Endothelial cell of umbilical vein (primary cell): ENCODE results near the gene MAP3K4. TPM values are rescaled to one million over a fixed set of nuclear protein-coding genes. Genes with fewer than 3 reads are reported as not detected.

Experiments used
- BruUV-seq: library from RNA; stranded (reverse); fragments of 400-500 nt; replicated peaks from 2 replicates; lab custom pipeline; 2021; lab: Mats Ljungman, UMichigan
- CTCF ChIA-PET: fragments of 300-600, 350-600 bp; sonication (Branson Sonifier 250); formaldehyde crosslinking; loops from one replicate; lab custom pipeline; 2021; ENCODE audit warnings: antibody characterized with exemption, inconsistent platforms; lab: Charles Lee
- POLR2A ChIA-PET: fragments of 300-600, 350-600 bp; sonication (Branson Sonifier 250); formaldehyde crosslinking; loops from one replicate; lab custom pipeline; 2021; ENCODE audit warnings: antibody characterized with exemption, inconsistent platforms; lab: Charles Lee
- DNase-seq: peaks from one replicate; pipeline ENCODE4 v3.0.0-alpha.2; 2011; ENCODE audit warnings: low read depth, low spot score
- FAIRE-seq: peaks from 2 replicates; lab custom pipeline; 2011; peaks lifted over from hg19 to GRCh38; lab: Jason Lieb, UNC
- H2AFZ ChIP-seq: 2 replicates; pipeline ENCODE4 v1.6.0; 2012; ENCODE audit warnings: low read depth, low read length, control low read depth, inconsistent platforms
- H3K27ac ChIP-seq: 2 replicates; pipeline ENCODE4 v1.5.1; 2011; ENCODE audit warnings: low read depth, mild to moderate bottlenecking, control low read depth, low read length, moderate library complexity; ENCODE audit not compliant: insufficient read depth
- H3K27me3 ChIP-seq, 2 experiments: 2 replicates each; pipeline versions ENCODE4 v1.6.0 to v1.6.1; 2011; ENCODE audit warnings: low read length in 2 of 2, mixed read lengths in 1 of 2; ENCODE audit not compliant: control insufficient read depth in 2 of 2, insufficient read depth in 2 of 2
- H3K36me3 ChIP-seq, 2 experiments: 2 replicates in 1 of 2; 3 replicates in 1 of 2; pipeline ENCODE4 v1.5.1; 2011; ENCODE audit warnings: low read length in 2 of 2, mild to moderate bottlenecking in 1 of 2, moderate library complexity in 1 of 2; ENCODE audit not compliant: control insufficient read depth in 2 of 2, insufficient read depth in 2 of 2; ENCODE audit errors: extremely low read depth in 1 of 2
- H3K4me1 ChIP-seq: 3 replicates; pipeline ENCODE4 v1.5.1; 2011; ENCODE audit warnings: mild to moderate bottlenecking, low read length; ENCODE audit not compliant: control insufficient read depth, insufficient read depth; ENCODE audit errors: extremely low read depth
- H3K4me2 ChIP-seq: 2 replicates; pipeline ENCODE4 v1.6.1; 2011; ENCODE audit warnings: low read length, control low read depth, mixed read lengths; ENCODE audit not compliant: insufficient read depth
- H3K4me3 ChIP-seq, 3 experiments: fragments of 200-600 bp in 1 of 3; sonication (generic), shearing (Covaris generic) in 1 of 3; replicated peaks in 1 of 3; 2 replicates each; pipeline ENCODE4 v1.5.1; 2011 to 2016; ENCODE audit warnings: control low read depth in 3 of 3, low read length in 3 of 3, mild to moderate bottlenecking in 2 of 3, inconsistent platforms in 1 of 3, low read depth in 1 of 3, moderate library complexity in 1 of 3; ENCODE audit not compliant: insufficient read depth in 1 of 3
- H3K79me2 ChIP-seq: 2 replicates; pipeline ENCODE4 v1.6.0; 2012; ENCODE audit warnings: low read length, inconsistent platforms; ENCODE audit not compliant: control insufficient read depth, insufficient read depth
- H3K9ac ChIP-seq: replicated peaks from 2 replicates; pipeline ENCODE3; 2011; ENCODE audit warnings: low read length, control low read depth; ENCODE audit not compliant: insufficient read depth; ENCODE audit errors: extremely low read depth
- H3K9me1 ChIP-seq: replicated peaks from 3 replicates; pipeline ENCODE4 v1.6.0; 2011; ENCODE audit warnings: mild to moderate bottlenecking, low read length; ENCODE audit not compliant: control insufficient read depth, insufficient read depth; ENCODE audit errors: extremely low read depth
- H3K9me3 ChIP-seq: replicated peaks from 2 replicates; pipeline ENCODE4 v1.5.1; 2012; ENCODE audit warnings: low read length, inconsistent platforms; ENCODE audit not compliant: control insufficient read depth, insufficient read depth
- H4K20me1 ChIP-seq: replicated peaks from 2 replicates; pipeline ENCODE3; 2011; ENCODE audit warnings: mild to moderate bottlenecking, low read length; ENCODE audit not compliant: control insufficient read depth, insufficient read depth; ENCODE audit errors: extremely low read depth
- CTCF ChIP-seq, 2 donors: IDR thresholded peaks; 1 replicate in 1 of 2; 2 replicates in 1 of 2; pipeline ENCODE4 v1.5.1; 2011; ENCODE audit warnings: low read length in 2 of 2, mild to moderate bottlenecking in 2 of 2, moderate library complexity in 2 of 2, control low read depth in 1 of 2, inconsistent platforms in 1 of 2, low read depth in 1 of 2; ENCODE audit not compliant: insufficient read depth in 1 of 2; ENCODE audit errors: extremely low read depth in 1 of 2
- EZH2 ChIP-seq: IDR thresholded peaks from 2 replicates; pipeline ENCODE4 v1.6.1; 2012; ENCODE audit warnings: borderline replicate concordance, low read depth, mild to moderate bottlenecking, moderate library complexity, low read length, inconsistent platforms; ENCODE audit not compliant: severe bottlenecking
- JUN ChIP-seq: IDR thresholded peaks from 2 replicates; pipeline ENCODE4 v1.6.1; 2011; ENCODE audit warnings: borderline replicate concordance, low read depth; ENCODE audit not compliant: insufficient read length, insufficient read depth
- MAX ChIP-seq: IDR thresholded peaks from 2 replicates; pipeline ENCODE4 v1.6.1; 2011; ENCODE audit not compliant: insufficient read depth, insufficient read length
- MYC ChIP-seq: IDR thresholded peaks from one replicate; pipeline ENCODE4 v1.6.1; 2011; ENCODE audit warnings: mild to moderate bottlenecking, low read depth, low read length
- POLR2A ChIP-seq: IDR thresholded peaks from 2 replicates; pipeline ENCODE4 v1.6.1; 2012; ENCODE audit warnings: low read depth, mild to moderate bottlenecking, control low read depth, low read length
- POLR2AphosphoS5 ChIP-seq: IDR thresholded peaks from 2 replicates; pipeline ENCODE4 v1.6.1; 2012; ENCODE audit warnings: low read depth, mild to moderate bottlenecking, control low read depth, low read length, moderate library complexity; ENCODE audit not compliant: insufficient read depth
- dilution Hi-C: fragments of 300-500 bp; cut with MboI; formaldehyde crosslinking; loops from one replicate; pipeline ENCODE4 v1.15.0; 2019; ENCODE audit warnings: low sequenced_read_pairs; ENCODE audit not compliant: extremely low pct_ligation_motif_present
- intact Hi-C: fragments of 100-400 bp; cut with micrococcal nuclease; formaldehyde crosslinking; loops from one replicate; pipeline ENCODE4 v1.10.0; 2022
- polyA plus RNA-seq, 4 experiments: library from polyadenylated mRNA; depleted of rRNA in 3 of 4; stranded (reverse) in 3 of 4; unstranded in 1 of 4; fragments of >200 nt; gene quantifications; 2 replicates each; pipeline versions ENCODE4 v1.2.1 to v1.2.3, GENCODE V29; 2011 to 2012; ENCODE audit warnings: missing spikeins in 1 of 4
- total RNA-seq: library from RNA; stranded (reverse); gene quantifications from 2 replicates; pipeline ENCODE4 v1.2.3, GENCODE V29; 2021

Gene MAP3K4
- total and polyA plus RNA-seq, 2 donors (not counting 3 experiments of a cell fraction or from before 2014, with no cell fraction given): 10.8 to 42.3 TPM

- dilution Hi-C loops: no loop called here
- Histone ChIP-seq H3K9ac (no peak overlapping the region), H3K4me1 (no peaks in the 10 kb centered on the region), H3K79me2 (no peaks in the 10 kb centered on the region), H3K4me3 (no peak overlapping the region), H3K4me2 (no peak overlapping the region), H3K9me3 (no peaks in the 10 kb centered on the region), H3K9me1 (no peaks in the 10 kb centered on the region), H4K20me1 (no peaks in the 10 kb centered on the region), H3K27me3 (no peaks in the 10 kb centered on the region), H3K36me3 (peaks cover 0 to 4% of the 10 kb centered on the region in 2 experiments), H2AFZ (no peak overlapping the region), H3K27ac (no peak overlapping the region)
- no peak for FAIRE-seq
- CTCF ChIA-PET: interaction anchor here (0.8 to 7.8 kb wide), 3 partner anchors 9 to 220 kb away, joined by 3 to 142 read pairs (median 3); no protein-coding TSS in a partner anchor
- no peak for DNase-seq
- intact Hi-C loops: no loop called here
- POLR2A ChIA-PET: no interaction called here
- TF ChIP-seq EZH2: no peak
- no peak for TF ChIP-seq POLR2A
- TF ChIP-seq POLR2AphosphoS5: no peak
- TF ChIP-seq JUN: no peak
- TF ChIP-seq CTCF (IDR thresholded peaks at IDR 0.05; ENCODE audit: extremely low read depth in 1 of 2, insufficient read depth in 1 of 2, low read depth in 1 of 2, low read length in 2 of 2): no peak
- no peak for TF ChIP-seq MYC
- no peak for TF ChIP-seq MAX
- BruUV-seq: no TSS peak
Measured at GRCh38 chr6:161151660-161152526, 160.3 kb downstream of the MAP3K4 start.
